ENCODE measurements around the gene IFT88.

DNA sequence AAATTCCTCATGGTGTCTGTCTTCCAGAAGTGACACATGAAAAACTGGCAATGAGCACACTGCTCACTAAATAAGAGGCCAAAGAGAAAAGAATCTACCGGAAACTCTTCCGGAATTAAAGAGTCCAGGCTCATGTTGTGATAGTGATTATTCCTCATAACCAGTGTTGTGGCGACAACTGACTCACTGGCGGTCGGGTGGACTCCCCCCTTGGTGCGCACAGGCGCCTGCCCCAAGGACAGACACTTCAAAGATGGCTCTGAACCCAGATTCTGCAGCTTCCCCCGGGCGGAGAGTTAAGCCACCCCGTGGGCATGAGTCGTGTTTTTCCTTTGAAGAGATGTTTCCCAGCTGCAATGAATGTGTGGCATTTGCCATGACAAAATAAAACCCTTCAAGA is 146.8 kb downstream of the IFT88 start:
- TF ChIP-seq REST (IDR thresholded peaks at IDR 0.05; ENCODE audit: borderline replicate concordance): no peak
- TF ChIP-seq RAD21 (conservative IDR thresholded peaks at IDR 0.05): no peak
